GM18498 (cell line): ENCODE results near the gene KCND2.
"Not testable (repeated sequence)": the region's sequence is repeated elsewhere in the genome, so short reads cannot be mapped to it uniquely, and the experiment has no call there.

Source experiments
- ATAC-seq: cut with Tn5 transposase; IDR thresholded peaks from one replicate; pipeline ENCODE4 v1.9.1; 2021; ENCODE audit warnings: mild to moderate bottlenecking, moderate library complexity; ENCODE audit not compliant: unreplicated experiment

KCND2 gene

GRCh38 chr7:120480472-120480871 lies 207.5 kb downstream of the KCND2 start:
- ATAC-seq = no peak

DNA sequence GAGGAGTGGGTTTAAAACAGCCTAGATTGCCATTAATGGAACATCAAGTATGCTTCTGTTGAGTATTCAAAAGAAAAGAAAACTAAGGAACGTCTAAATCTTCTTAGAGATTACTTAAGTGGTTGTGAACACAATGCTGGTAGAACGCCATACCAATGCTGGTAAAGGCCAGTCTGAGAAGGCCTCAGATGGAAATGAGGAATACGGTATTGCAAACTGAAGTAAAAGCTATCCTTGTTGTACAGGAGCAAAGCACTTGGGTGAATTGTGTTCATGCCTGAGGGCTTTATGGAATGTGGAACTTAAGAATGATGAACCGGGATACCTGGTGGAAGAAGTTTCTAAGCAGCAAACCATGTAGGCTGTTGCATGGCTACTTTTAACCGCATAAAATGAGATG lies 208.0 kb downstream of the KCND2 start:
- no peak for ATAC-seq

- no peak for ATAC-seq
Observed at GRCh38 chr7:120486164-120486563, 213.2 kb downstream of the KCND2 start.

DNA sequence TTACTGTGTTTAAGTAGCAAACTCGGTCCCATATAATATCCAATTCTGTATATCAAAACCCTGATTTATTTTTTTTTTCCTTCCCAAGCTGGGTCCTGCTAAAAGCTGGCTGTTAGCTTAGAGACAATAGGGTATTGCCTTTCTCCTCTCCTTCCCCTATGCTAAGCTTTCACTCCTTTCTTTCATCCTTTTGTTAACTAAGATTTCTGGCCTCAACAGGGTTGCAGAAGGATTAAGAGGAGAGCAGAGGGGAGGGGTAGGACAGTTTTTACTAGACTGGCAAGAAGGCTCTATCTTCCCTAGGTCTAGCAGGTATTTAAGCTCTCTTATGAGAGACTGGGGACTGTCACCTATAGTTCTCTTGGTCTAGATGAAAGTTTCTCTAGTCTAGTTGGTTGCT lies 229.2 kb downstream of the KCND2 start:
- no peak for ATAC-seq

GRCh38 chr7:120502825-120503224 lies 229.8 kb downstream of the KCND2 start:
- no peak for ATAC-seq

DNA sequence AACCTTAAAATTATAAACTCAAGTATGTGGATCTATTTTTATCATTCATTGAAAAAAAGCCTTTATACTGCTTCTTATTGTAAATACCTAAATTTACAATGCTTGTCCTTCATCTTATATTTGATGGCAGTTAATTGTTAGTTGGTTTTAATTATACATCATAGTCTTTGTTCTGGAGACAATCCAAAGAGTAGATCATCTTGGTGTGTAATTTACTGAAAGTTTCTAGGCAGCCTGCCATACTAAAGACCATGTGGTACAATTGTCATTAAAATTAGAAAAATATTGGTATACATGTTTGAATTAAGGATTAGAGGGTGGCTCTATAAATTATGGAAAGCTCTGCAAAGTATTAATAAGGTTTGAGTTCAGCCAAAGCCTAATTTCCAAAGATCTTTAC lies 231.4 kb downstream of the KCND2 start:
- no peak for ATAC-seq

DNA sequence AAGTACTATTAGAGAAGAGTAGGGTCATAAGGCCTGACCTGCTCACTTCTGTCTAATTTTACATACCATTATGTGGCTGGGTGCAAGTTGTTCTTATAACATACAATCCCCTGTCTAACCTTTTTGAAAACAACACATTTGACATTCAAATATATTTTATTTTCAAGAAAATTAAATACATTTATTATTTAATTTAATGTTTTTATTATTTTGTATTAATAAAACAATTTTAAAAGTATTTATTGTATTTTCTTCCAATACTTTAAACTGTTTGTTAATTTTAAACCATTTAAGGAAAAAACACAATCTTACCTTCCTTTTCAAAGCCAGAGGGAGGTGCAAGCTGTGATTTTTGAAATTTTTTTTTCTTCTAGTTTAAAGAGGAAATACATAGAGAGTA lies 232.8 kb downstream of the KCND2 start:
- ATAC-seq = no peak

DNA sequence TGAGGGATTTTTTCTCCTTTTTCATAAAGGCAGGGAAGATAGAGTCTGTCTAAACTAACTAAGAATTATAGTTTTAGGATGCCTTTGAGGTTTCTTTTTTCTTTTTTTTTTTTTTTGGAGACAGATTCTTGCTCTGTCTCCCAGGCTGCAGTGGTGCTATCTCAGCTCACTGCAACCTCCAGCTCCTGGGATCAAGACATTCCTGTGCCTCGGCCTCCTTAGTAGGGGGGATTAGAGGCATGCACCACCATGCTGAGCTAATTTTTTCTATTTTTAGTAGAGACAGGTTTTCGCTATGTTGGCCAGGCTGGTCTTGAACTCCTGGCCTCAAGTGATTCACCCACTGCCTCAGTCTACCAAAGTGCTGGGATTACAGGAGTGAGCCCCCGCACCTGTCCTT lies 239.7 kb downstream of the KCND2 start:
- no peak for ATAC-seq

- ATAC-seq = no peak
Observed at GRCh38 chr7:120519224-120519623, 246.2 kb downstream of the KCND2 start.

DNA sequence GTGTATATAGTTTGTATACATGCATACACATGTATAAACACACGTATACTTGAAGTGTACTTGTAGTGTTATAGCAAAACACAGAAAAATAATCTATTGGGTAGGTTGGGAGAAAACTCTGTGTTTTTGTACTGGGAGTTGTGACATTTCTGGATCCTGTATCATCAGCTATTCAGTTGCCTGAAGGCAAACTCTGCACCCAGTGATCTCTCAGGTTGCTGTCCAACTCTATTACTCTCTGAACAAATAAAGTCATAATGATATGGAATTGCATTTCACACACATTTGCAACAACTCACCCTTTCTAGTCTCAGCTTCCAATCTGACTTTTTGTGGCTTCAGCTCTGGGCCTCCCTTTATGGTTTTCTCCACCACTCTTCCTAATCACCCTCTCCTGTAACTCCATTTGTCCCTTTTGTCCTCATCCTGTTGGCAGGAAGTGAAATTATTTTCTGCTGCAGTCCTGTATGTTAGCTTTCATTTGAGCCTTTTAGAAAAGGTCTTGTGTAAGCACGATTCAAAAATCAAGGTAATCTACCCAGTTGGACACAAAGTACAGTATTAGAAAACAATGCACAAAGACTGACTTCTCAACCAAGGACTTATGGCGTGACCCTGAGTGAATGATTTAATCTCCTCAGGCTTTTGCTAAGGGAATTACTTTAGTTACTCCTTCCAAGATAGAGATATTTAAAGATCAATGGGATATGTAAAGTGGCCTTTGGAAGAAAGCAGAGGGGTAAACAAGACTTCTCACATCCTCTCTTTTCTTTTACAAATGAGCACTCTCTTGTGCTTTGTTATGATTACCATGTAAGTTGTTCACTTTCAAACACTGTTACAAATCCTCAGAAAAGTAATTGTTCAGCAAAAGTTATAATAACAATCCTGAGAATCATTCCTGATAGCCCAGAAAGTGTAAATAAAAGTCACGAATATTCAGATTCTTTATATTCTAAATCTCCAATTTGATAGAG lies 249.1 kb downstream of the KCND2 start:
- ATAC-seq = no peak

GRCh38 chr7:120523985-120524384 lies 251.0 kb downstream of the KCND2 start:
- no peak for ATAC-seq

DNA sequence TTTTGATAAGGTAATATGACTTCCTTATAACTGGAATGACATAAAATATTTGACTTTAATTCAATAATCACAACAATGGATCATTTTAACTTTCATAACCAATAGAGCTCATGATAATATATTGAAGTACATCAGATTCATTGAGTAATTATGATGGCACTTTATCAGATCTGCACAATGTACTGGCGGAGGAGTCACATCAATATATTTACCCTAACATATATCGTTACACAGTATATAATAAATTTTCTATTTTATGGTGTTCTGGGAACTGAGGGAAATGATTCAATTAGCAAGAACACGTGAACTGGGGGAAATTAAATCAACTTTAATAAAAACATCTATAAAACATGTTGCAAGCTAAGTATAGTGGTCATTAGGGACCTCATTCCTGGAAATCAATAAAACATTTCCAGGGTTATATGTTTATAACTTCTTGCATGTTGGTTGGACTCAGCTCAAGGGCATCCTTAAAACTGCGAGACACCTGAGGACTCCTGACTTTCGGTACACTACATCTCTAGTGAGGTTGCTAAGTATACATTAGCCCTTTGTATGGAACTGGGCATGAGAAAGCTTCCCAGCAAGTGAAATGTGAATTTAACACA lies 254.0 kb downstream of the KCND2 start:
- ATAC-seq = no peak

DNA sequence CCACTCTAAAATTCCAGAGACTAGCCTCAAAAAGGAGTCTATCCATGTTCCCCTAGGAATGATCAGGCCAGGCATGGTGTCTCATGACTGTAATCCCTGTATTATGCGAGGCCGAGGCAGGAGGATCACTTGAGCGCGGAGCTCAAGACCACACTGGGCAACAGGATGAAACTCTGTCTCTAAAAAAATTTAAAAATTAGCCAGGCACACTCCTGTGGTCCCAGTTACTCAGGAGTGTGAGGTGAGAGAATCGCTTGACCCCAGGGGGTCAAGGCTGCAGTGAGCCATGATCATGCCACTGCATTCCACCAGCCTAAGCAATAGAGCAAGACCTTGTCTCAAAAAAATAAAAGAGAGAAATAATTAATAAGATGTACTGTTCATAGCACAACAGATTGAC lies 256.8 kb downstream of the KCND2 start:
- no peak for ATAC-seq

DNA sequence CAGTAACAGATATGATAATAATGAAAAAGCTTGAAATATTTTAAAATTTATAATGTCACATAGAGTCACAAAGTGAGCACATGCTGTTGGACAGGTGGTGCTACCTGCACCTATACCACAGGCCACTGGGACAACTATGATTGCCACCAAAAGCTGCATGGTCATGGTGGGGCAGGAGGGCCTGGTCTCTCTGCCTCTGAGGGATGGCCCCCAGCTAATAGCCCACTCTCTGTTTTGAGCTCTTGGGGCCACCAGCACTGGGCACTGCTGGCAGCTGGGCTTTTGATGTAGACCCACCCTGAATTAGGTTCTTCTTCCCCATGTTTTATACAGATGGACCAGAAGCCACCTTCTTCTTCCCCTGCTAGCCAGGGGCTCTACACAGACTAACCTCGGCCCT lies 265.4 kb downstream of the KCND2 start:
- no peak for ATAC-seq

- ATAC-seq = no peak
Observed at GRCh38 chr7:120539321-120539720, 266.3 kb downstream of the KCND2 start.

DNA sequence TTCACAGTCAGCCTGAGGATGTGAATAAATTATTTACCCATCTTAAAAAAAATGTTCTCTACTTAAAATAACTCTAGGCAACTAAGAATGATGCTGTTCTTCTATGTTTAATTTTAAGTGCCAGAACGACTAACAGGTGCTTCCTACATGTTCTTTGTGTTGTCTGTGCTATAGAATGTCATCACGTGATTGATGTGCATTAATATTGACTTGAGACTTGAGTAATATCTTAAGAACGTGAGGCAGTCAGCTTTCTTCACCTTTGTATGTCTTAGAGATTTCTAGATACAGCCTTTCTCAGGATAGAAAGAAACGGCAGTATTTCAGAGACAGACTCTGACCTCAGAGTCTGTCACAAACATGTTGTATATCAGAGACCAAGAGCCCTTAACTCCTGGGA lies 274.6 kb downstream of the KCND2 start:
- ATAC-seq = no peak

DNA sequence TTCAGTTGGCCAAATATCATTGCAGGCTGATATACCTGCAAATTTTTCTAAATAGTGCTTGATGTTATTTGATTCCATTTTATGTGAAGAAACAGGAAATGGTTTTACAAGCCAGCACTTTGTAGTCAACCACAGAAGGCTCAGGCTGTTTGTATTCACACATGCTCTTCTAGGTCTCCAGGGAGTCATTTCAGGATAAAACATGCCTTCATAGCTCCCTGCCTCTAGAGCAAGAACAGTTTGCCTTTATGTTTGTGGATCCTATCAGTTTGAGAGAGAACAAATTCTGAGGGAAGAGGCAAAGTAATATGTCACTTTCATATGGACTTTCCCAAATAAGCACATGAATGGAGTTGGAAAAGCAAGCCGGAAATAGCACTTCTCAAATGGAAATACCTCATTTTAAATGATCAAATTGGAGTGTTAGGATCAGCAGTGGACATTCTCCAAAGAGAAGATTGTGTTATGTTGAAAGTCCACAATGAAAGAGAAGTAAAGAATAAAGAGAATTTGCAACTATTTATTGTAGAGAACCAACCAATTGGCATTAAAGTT lies 277.6 kb downstream of the KCND2 start:
- ATAC-seq = peak; percentile 35

DNA sequence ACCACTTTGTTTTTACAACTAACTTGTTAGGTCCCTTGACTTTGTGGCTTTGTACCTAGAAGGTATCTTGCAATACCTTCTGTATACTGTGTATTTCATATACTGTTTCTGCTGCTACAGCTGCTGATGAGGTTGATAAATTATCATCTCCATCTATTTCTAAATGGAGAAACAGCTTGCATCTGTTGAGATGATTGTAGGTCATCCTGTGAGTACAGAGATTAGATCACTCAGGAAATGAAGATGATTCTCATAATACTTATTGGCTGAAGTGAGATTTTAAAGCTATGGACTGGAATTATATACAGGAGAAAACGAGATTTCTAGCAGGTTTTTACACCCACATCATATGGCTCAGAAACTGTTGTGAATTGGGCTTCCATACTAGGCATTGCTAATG lies 280.5 kb downstream of the KCND2 start:
- no peak for ATAC-seq

- peak; percentile 76 for ATAC-seq
Observed at GRCh38 chr7:120554960-120555571, 282.1 kb downstream of the KCND2 start.

GRCh38 chr7:120564145-120564544 lies 291.2 kb downstream of the KCND2 start:
- no peak for ATAC-seq

- ATAC-seq = no peak
Observed at GRCh38 chr7:120567204-120567603, 294.2 kb downstream of the KCND2 start.

GRCh38 chr7:120578657-120579056 lies 305.7 kb downstream of the KCND2 start:
- not testable (repeated sequence) for ATAC-seq
